HepG2 (cell line): ENCODE measurements around the gene CCDC144A. TPM values are rescaled to one million over a fixed set of nuclear protein-coding genes. Genes with fewer than 3 reads are reported as not detected.

ENCODE experiments used
- ATAC-seq: fragments of 200-7000 bp; cut with Tn5 transposase; 3 replicates; pipeline ENCODE4 v1.9.1; 2020; ENCODE audit warnings: mild to moderate bottlenecking, moderate library complexity
- BruUV-seq: library from RNA; stranded (reverse); fragments of 400-500 nt; replicated peaks from 2 replicates; lab custom pipeline; 2021; lab: Mats Ljungman, UMichigan
- CTCF ChIA-PET: fragments of 300-600 bp; formaldehyde crosslinking; extraction: SDS; loops from one replicate; lab custom pipeline; 2021; ENCODE audit warnings: low total read pairs, inconsistent platforms, low intra/inter-chr PET ratio; lab: Yijun Ruan, JAX
- POLR2A ChIA-PET: fragments of 350-600 bp; sonication (Branson Sonifier 250); formaldehyde crosslinking; loops from one replicate; lab custom pipeline; 2020; ENCODE audit warnings: antibody characterized with exemption, inconsistent platforms; lab: Yijun Ruan, JAX
- DNase-seq: peaks from one replicate; pipeline ENCODE4 v3.0.0-alpha.2; 2015; ENCODE audit warnings: low spot score
- FAIRE-seq: peaks from 3 replicates; lab custom pipeline; 2011; peaks lifted over from hg19 to GRCh38; lab: Jason Lieb, UNC
- H2AFZ ChIP-seq: one replicate; pipeline ENCODE4 v1.6.1; 2011; ENCODE audit warnings: low read length, inconsistent platforms
- H3K27ac ChIP-seq: fragments of 300-600 bp; 3 replicates; pipeline ENCODE4 v1.8.0; 2011; ENCODE audit warnings: mixed run types, mild to moderate bottlenecking, mixed read lengths, low read length, inconsistent platforms; ENCODE audit not compliant: insufficient read depth; ENCODE audit errors: extremely low read length
- H3K27me3 ChIP-seq, 2 experiments: fragments of 200-600 bp in 1 of 2; 2 replicates in 1 of 2; 3 replicates in 1 of 2; pipeline versions ENCODE4 v1.6.0 to v1.8.0; 2011; ENCODE audit warnings: low read length in 2 of 2, mild to moderate bottlenecking in 2 of 2, moderate library complexity in 2 of 2, inconsistent platforms in 1 of 2; ENCODE audit not compliant: insufficient read depth in 2 of 2, control insufficient read depth in 1 of 2
- H3K36me3 ChIP-seq, 2 experiments: fragments of 200-600 bp in 1 of 2; replicated peaks in 1 of 2; 2 replicates in 1 of 2; 3 replicates in 1 of 2; pipeline versions ENCODE4 v1.5.1 to v1.8.0; 2011; ENCODE audit warnings: low read length in 2 of 2, inconsistent platforms in 1 of 2; ENCODE audit not compliant: insufficient read depth in 2 of 2, control insufficient read depth in 1 of 2
- H3K4me1 ChIP-seq: 2 replicates; pipeline ENCODE4 v1.5.1; 2012; ENCODE audit warnings: low read length, inconsistent platforms; ENCODE audit not compliant: insufficient read depth
- H3K4me2 ChIP-seq: 2 replicates; pipeline ENCODE4 v1.6.0; 2011; ENCODE audit warnings: low read depth, low read length, inconsistent platforms
- H3K4me3 ChIP-seq, 3 experiments: fragments of 200-600 bp in 1 of 3; sonication (generic), shearing (Covaris generic) in 1 of 3; replicated peaks in 1 of 3; 2 replicates each; pipeline ENCODE4 v1.5.1; 2011 to 2016; ENCODE audit warnings: low read length in 3 of 3, inconsistent platforms in 2 of 3, low read depth in 2 of 3, mild to moderate bottlenecking in 2 of 3, control low read depth in 1 of 3, mixed read lengths in 1 of 3; ENCODE audit not compliant: insufficient read depth in 1 of 3
- H3K79me2 ChIP-seq: one replicate; pipeline ENCODE4 v1.6.1; 2011; ENCODE audit warnings: low read length, inconsistent platforms; ENCODE audit not compliant: insufficient read depth
- H3K9ac ChIP-seq: 2 replicates; pipeline ENCODE4 v1.6.0; 2011; ENCODE audit warnings: mild to moderate bottlenecking, low read depth, low read length, inconsistent platforms; ENCODE audit not compliant: insufficient read depth
- H3K9me3 ChIP-seq: 2 replicates; pipeline ENCODE4 v1.5.1; 2012; ENCODE audit warnings: mild to moderate bottlenecking, low read length
- H4K20me1 ChIP-seq: 2 replicates; pipeline ENCODE4 v1.6.0; 2011; ENCODE audit warnings: inconsistent platforms, mild to moderate bottlenecking, low read length, moderate library complexity; ENCODE audit not compliant: insufficient read depth
- MEIS1 ChIP-seq: sonication (generic); formaldehyde crosslinking; IDR thresholded peaks from 2 replicates; pipeline ENCODE4 v1.9.0; 2021; ENCODE audit warnings: mild to moderate bottlenecking, missing genetic modification reagents, moderate library complexity, borderline replicate concordance
- MYPOP ChIP-seq: sonication (generic); formaldehyde crosslinking; IDR thresholded peaks from 2 replicates; pipeline ENCODE4 v1.8.1; 2023; ENCODE audit warnings: mild to moderate bottlenecking, moderate library complexity, missing genetic modification reagents
- MZF1 ChIP-seq: sonication (generic); formaldehyde crosslinking; IDR thresholded peaks from 2 replicates; pipeline ENCODE4 v1.8.1; 2023; ENCODE audit warnings: mild to moderate bottlenecking, missing genetic modification reagents, borderline replicate concordance
- NFRKB ChIP-seq: fragments of 450-650 bp; IDR thresholded peaks from 2 replicates; pipeline ENCODE4 v1.6.1; 2017
- PBX3 ChIP-seq: sonication (generic); formaldehyde crosslinking; IDR thresholded peaks from 2 replicates; pipeline ENCODE4 v1.8.1; 2023; ENCODE audit warnings: missing genetic modification reagents, inconsistent platforms, borderline replicate concordance
- PTBP1 ChIP-seq: fragments of 200-400 bp; formaldehyde crosslinking; IDR thresholded peaks from 2 replicates; pipeline ENCODE4 v1.6.1; 2018; ENCODE audit warnings: low read length, low read depth; ENCODE audit not compliant: poor library complexity, severe bottlenecking
- SRY ChIP-seq: sonication (generic); formaldehyde crosslinking; IDR thresholded peaks from 2 replicates; pipeline ENCODE4 v1.8.0; 2022; ENCODE audit warnings: mild to moderate bottlenecking, missing genetic modification reagents
- ZBTB26 ChIP-seq: IDR thresholded peaks from 2 replicates; pipeline ENCODE4 v1.6.1; 2016; ENCODE audit warnings: missing compliant biosample characterization, missing genetic modification reagents, borderline replicate concordance
- ZNF264 ChIP-seq: sonication (generic); formaldehyde crosslinking; IDR thresholded peaks from 2 replicates; pipeline ENCODE4 v1.4.0; 2020; ENCODE audit warnings: missing genetic modification reagents
- WGBS: methylation state at CpG from one replicate; pipeline ENCODE4 v1.1.6; 2017; ENCODE audit warnings: low lambda C conversion rate; 5-methylcytosine and 5-hydroxymethylcytosine counted together
- in situ Hi-C: cut with HindIII; loops from 2 replicates; pipeline ENCODE4 v1.10.0; 2017; ENCODE audit warnings: low pct_unique_long_range_greater_than_20kb; ENCODE audit not compliant: extremely low pct_ligation_motif_present
- intact Hi-C: fragments of 100-400 bp; cut with micrococcal nuclease; formaldehyde crosslinking; loops from one replicate; pipeline ENCODE4 v1.10.0; 2022; ENCODE audit not compliant: unreplicated experiment
- polyA plus RNA-seq, 8 experiments: library from polyadenylated mRNA; depleted of rRNA in 3 of 8; stranded (reverse) in 7 of 8; unstranded in 1 of 8; fragments of >200 nt; fragmentation: Illumina TruSeq in 4 of 8; extraction: Trizol in 4 of 8; gene quantifications; 2 replicates each; pipeline versions ENCODE4 v1.2.1 to v1.2.3, GENCODE V29; 2011 to 2016; ENCODE audit warnings: low read depth in 4 of 8, missing spikeins in 1 of 8, mixed read lengths in 1 of 8; ENCODE audit not compliant: insufficient read depth in 1 of 8
- total RNA-seq, 5 experiments: library from RNA; depleted of rRNA; stranded (reverse); fragments of >200 nt; fragmentation: Illumina TruSeq; extraction: Trizol; gene quantifications; 2 replicates each; pipeline ENCODE4 v1.2.3, GENCODE V29; 2016; ENCODE audit warnings: low read depth in 1 of 5
- TF ChIP-seq, protein P1 (sequence below): sonication (generic); formaldehyde crosslinking; IDR thresholded peaks from 2 replicates; pipeline ENCODE4 v1.5.0; 2020; ENCODE audit warnings: missing genetic modification reagents
- TF ChIP-seq, protein P2 (sequence below): sonication (generic); formaldehyde crosslinking; IDR thresholded peaks from 2 replicates; pipeline ENCODE4 v1.5.0; 2020; ENCODE audit warnings: missing genetic modification reagents
- TF ChIP-seq, protein P3 (sequence below): sonication (generic); formaldehyde crosslinking; IDR thresholded peaks from 2 replicates; pipeline ENCODE4 v1.5.0; 2020; ENCODE audit warnings: missing genetic modification reagents, mild to moderate bottlenecking, borderline replicate concordance

CCDC144A gene
- total and polyA plus RNA-seq, 2 of the 13 experiments (the other 11 are each of a cell fraction or from before 2014, with no cell fraction given), result 0.09 TPM; not detected in 1

- TF ChIP-seq PBX3 (CRISPR knock-in tag) (no peak), MYPOP (no peak), ZNF264 (CRISPR knock-in tag) (no peak), ZBTB26 (CRISPR knock-in tag) (no peak), MEIS1 (no peak), MZF1 (CRISPR knock-in tag) (no peak), SRY (CRISPR knock-in tag) (no peak), PTBP1 (no peak), NFRKB (no peak)
- TF ChIP-seq, protein P1, sequence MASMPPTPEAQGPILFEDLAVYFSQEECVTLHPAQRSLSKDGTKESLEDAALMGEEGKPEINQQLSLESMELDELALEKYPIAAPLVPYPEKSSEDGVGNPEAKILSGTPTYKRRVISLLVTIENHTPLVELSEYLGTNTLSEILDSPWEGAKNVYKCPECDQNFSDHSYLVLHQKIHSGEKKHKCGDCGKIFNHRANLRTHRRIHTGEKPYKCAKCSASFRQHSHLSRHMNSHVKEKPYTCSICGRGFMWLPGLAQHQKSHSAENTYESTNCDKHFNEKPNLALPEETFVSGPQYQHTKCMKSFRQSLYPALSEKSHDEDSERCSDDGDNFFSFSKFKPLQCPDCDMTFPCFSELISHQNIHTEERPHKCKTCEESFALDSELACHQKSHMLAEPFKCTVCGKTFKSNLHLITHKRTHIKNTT (CRISPR knock-in tag), result no peak
- TF ChIP-seq, protein P2, sequence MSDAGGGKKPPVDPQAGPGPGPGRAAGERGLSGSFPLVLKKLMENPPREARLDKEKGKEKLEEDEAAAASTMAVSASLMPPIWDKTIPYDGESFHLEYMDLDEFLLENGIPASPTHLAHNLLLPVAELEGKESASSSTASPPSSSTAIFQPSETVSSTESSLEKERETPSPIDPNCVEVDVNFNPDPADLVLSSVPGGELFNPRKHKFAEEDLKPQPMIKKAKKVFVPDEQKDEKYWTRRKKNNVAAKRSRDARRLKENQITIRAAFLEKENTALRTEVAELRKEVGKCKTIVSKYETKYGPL (CRISPR knock-in tag), result no peak
- TF ChIP-seq, protein P3, sequence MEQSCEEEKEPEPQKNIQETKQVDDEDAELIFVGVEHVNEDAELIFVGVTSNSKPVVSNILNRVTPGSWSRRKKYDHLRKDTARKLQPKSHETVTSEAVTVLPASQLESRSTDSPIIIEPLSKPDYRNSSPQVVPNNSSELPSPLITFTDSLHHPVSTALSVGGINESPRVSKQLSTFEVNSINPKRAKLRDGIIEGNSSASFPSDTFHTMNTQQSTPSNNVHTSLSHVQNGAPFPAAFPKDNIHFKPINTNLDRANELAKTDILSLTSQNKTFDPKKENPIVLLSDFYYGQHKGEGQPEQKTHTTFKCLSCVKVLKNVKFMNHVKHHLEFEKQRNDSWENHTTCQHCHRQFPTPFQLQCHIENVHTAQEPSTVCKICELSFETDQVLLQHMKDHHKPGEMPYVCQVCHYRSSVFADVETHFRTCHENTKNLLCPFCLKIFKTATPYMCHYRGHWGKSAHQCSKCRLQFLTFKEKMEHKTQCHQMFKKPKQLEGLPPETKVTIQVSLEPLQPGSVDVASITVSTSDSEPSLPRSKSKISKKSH (CRISPR knock-in tag), result no peak
- TF ChIP-seq, all 625 proteins: peak for 0
- intact Hi-C loops (no loop called here), in situ Hi-C loops (no loop called here)
- Histone ChIP-seq H3K27ac (no peak overlapping the region), H3K4me3 (no peak overlapping the region), H3K9ac (no peak overlapping the region), H2AFZ (no peak overlapping the region), H3K4me2 (no peak overlapping the region), H4K20me1 (no peaks in the 10 kb centered on the region), H3K27me3 (no peaks in the 10 kb centered on the region), H3K4me1 (peaks cover 11% of the 10 kb centered on the region; the same call in 1 of the 2 replicates), H3K36me3 (no peaks in the 10 kb centered on the region; a peak in 1 of 5 replicates), H3K9me3 (no peaks in the 10 kb centered on the region), H3K79me2 (no peaks in the 10 kb centered on the region)
- CTCF ChIA-PET, result no interaction called here
- ATAC-seq (no peak), FAIRE-seq (no peak), DNase-seq (no peak)
- WGBS, result 97% methylated on average over 3 of the region's 3 CpGs
- BruUV-seq, result no TSS peak
- POLR2A ChIA-PET, result no interaction called here
These were observed 40.5 kb upstream of the CCDC144A start for GRCh38 chr17:16649585-16649984.
